Natural killer cell (primary cell): Measurements from ENCODE around the gene TBCC. TPM values are rescaled to one million over a fixed set of nuclear protein-coding genes. Genes with fewer than 3 reads are reported as not detected.

Experiments
- ATAC-seq, 3 donors: fragments of 150-1000 bp in 2 of 3; fragments of 200-7000 bp in 1 of 3; cut with Tn5 transposase; 1 replicate in 1 of 3; 2 replicates in 2 of 3; pipeline ENCODE4 v1.10.0; 2021; ENCODE audit warnings: mild to moderate bottlenecking in 2 of 3, moderate library complexity in 2 of 3
- DNase-seq, 2 donors: peaks; one replicate each; pipeline versions ENCODE4 v3.0.0 to v3.0.0-alpha.2; 2013 to 2021; ENCODE audit warnings: mixed read lengths in 1 of 2
- H3K27ac ChIP-seq: one replicate; pipeline ENCODE4 v1.5.1; 2013; ENCODE audit warnings: mild to moderate bottlenecking, low read length
- H3K27me3 ChIP-seq: one replicate; pipeline ENCODE4 v1.6.1; 2013; ENCODE audit warnings: low read length; ENCODE audit not compliant: control insufficient read depth, insufficient read depth
- H3K36me3 ChIP-seq: one replicate; pipeline ENCODE4 v1.6.1; 2013; ENCODE audit warnings: low read length; ENCODE audit not compliant: control insufficient read depth, insufficient read depth
- H3K4me1 ChIP-seq: one replicate; pipeline ENCODE4 v1.6.1; 2013; ENCODE audit warnings: low read length; ENCODE audit not compliant: control insufficient read depth, insufficient read depth
- H3K4me3 ChIP-seq: one replicate; pipeline ENCODE4 v1.5.1; 2013; ENCODE audit warnings: low read length
- H3K9me3 ChIP-seq: one replicate; pipeline ENCODE4 v1.6.1; 2013; ENCODE audit warnings: low read length; ENCODE audit not compliant: control insufficient read depth, insufficient read depth
- H3K27ac Mint-ChIP-seq, 2 donors: one replicate each; pipeline ENCODE4 v1.8.0; 2022; ENCODE audit warnings: mild to moderate bottlenecking in 2 of 2, mixed read lengths in 2 of 2, moderate library complexity in 1 of 2
- H3K27me3 Mint-ChIP-seq, 2 donors: one replicate each; pipeline ENCODE4 v1.8.0; 2022; ENCODE audit warnings: low read depth in 2 of 2, mixed read lengths in 2 of 2
- H3K36me3 Mint-ChIP-seq: one replicate; pipeline ENCODE4 v1.8.0; 2022; ENCODE audit warnings: mixed read lengths
- H3K4me1 Mint-ChIP-seq, 2 donors: one replicate each; pipeline ENCODE4 v1.8.0; 2022; ENCODE audit warnings: mixed read lengths in 2 of 2
- H3K4me3 Mint-ChIP-seq: one replicate; pipeline ENCODE4 v1.8.0; 2022; ENCODE audit warnings: mild to moderate bottlenecking, moderate library complexity, mixed read lengths
- H3K9me3 Mint-ChIP-seq, 2 donors: one replicate each; pipeline ENCODE4 v1.8.0; 2022; ENCODE audit warnings: mixed read lengths in 2 of 2
- CTCF ChIP-seq: fragments of 200-600 bp; IDR thresholded peaks from one replicate; pipeline ENCODE4 v1.8.0; 2022; ENCODE audit warnings: antibody characterized with exemption
- WGBS: methylation state at CpG from one replicate; pipeline ENCODE4 v1.1.7; 2013; ENCODE audit warnings: missing lambda C conversion rate; ENCODE audit not compliant: insufficient coverage; 5-methylcytosine and 5-hydroxymethylcytosine counted together
- intact Hi-C: fragments of 100-400 bp; cut with micrococcal nuclease; formaldehyde crosslinking; loops from one replicate; pipeline ENCODE4 v1.14.2; 2022
- total RNA-seq, 4 donors: library from RNA; stranded (reverse); fragments of 120-200 nt in 1 of 4; gene quantifications; one replicate each; pipeline versions ENCODE4 v1.2.3 to v1.2.4, GENCODE V29; 2013 to 2022

TBCC gene
- total RNA-seq, 3 donors from 2014 or later (not counting 1 experiment from before 2014, with no cell fraction given), result 64.1 to 77.6 (median 65.6) TPM

GRCh38 chr6:42698217-42698616, 47.7 kb downstream of the TBCC start:
- no peak for ATAC-seq
- Histone ChIP-seq H3K4me1 (peaks cover 15% of the 10 kb centered on the region), H3K4me3 (no peak overlapping the region), H3K9me3 (no peaks in the 10 kb centered on the region), H3K36me3 (peaks cover 3% of the 10 kb centered on the region), H3K27me3 (no peaks in the 10 kb centered on the region), H3K27ac (no peak overlapping the region)
- WGBS, result 92% methylated on average over 13 of the region's 13 CpGs
- no peak for TF ChIP-seq CTCF
- no peak for DNase-seq
- Mint-ChIP-seq H3K36me3 (peaks cover 13% of the 10 kb centered on the region), H3K4me3 (no peak overlapping the region), H3K4me1 (peaks cover 18 to 19% of the 10 kb centered on the region in 2 donors), H3K27me3 (no peaks in the 10 kb centered on the region), H3K27ac (no peak overlapping the region), H3K9me3 (no peaks in the 10 kb centered on the region)
- intact Hi-C loops, result no loop called here

- Mint-ChIP-seq H3K27ac (no peak overlapping the region), H3K27me3 (no peaks in the 10 kb centered on the region), H3K36me3 (peaks cover 22% of the 10 kb centered on the region), H3K4me1 (peaks cover 22 to 24% of the 10 kb centered on the region in 2 donors), H3K4me3 (no peak overlapping the region), H3K9me3 (no peaks in the 10 kb centered on the region)
- Histone ChIP-seq H3K36me3 (peaks cover 10% of the 10 kb centered on the region), H3K4me1 (peaks cover 13% of the 10 kb centered on the region), H3K27me3 (no peaks in the 10 kb centered on the region), H3K27ac (no peak overlapping the region), H3K4me3 (no peak overlapping the region), H3K9me3 (no peaks in the 10 kb centered on the region)
- WGBS, result 100% methylated on average over 5 of the region's 5 CpGs
- DNase-seq, result no peak
- intact Hi-C loops, result no loop called here
- TF ChIP-seq CTCF, result no peak
- no peak for ATAC-seq
Observed at GRCh38 chr6:42697268-42697655, 48.6 kb downstream of the TBCC start.

- 84% methylated on average over 6 of the region's 7 CpGs for WGBS
- Histone ChIP-seq H3K4me1 (peaks cover 9% of the 10 kb centered on the region), H3K36me3 (peaks cover 14% of the 10 kb centered on the region), H3K27me3 (no peaks in the 10 kb centered on the region), H3K27ac (no peak overlapping the region), H3K4me3 (no peak overlapping the region), H3K9me3 (no peaks in the 10 kb centered on the region)
- intact Hi-C loops, result no loop called here
- peaks cover 22% of the 10 kb centered on the region for H3K36me3 Mint-ChIP-seq
- H3K9me3 Mint-ChIP-seq, result no peaks in the 10 kb centered on the region
- H3K4me1 Mint-ChIP-seq, result peaks cover 22 to 24% of the 10 kb centered on the region in 2 donors
- peak overlapping the region in 1 of 2 donors; percentile 51 for H3K27ac Mint-ChIP-seq
- H3K27me3 Mint-ChIP-seq, result no peaks in the 10 kb centered on the region
- no peak overlapping the region for H3K4me3 Mint-ChIP-seq
- ATAC-seq, result no peak
- TF ChIP-seq CTCF, result no peak
- no peak for DNase-seq
Observed at GRCh38 chr6:42696526-42697267, 49.2 kb downstream of the TBCC start.

- Mint-ChIP-seq H3K9me3 (no peaks in the 10 kb centered on the region), H3K36me3 (peaks cover 32% of the 10 kb centered on the region)
- 100% methylated on average over 2 of the region's 4 CpGs for WGBS
Observed at GRCh38 chr6:42694586-42694985, 51.3 kb downstream of the TBCC start.

More at GRCh38 chr6:42694586-42694985, 51.3 kb downstream of the TBCC start:
- Mint-ChIP-seq H3K27me3 (no peaks in the 10 kb centered on the region), H3K4me3 (no peak overlapping the region), H3K27ac (peak overlapping the region; percentile 78 to 89), H3K4me1 (peaks cover 22 to 24% of the 10 kb centered on the region in 2 donors)
- no peaks in the 10 kb centered on the region for H3K27me3 ChIP-seq
- ATAC-seq (no peak), DNase-seq (no peak)
- H3K27ac ChIP-seq, result no peak overlapping the region
- no peak for TF ChIP-seq CTCF
- peaks cover 9% of the 10 kb centered on the region for H3K4me1 ChIP-seq
- intact Hi-C loops, result no loop called here
- H3K9me3 ChIP-seq, result no peaks in the 10 kb centered on the region
- no peak overlapping the region for H3K4me3 ChIP-seq
- H3K36me3 ChIP-seq, result peaks cover 32% of the 10 kb centered on the region
